Panc1 (cell line): ENCODE results near the gene KCNRG. TPM values are rescaled to one million over a fixed set of nuclear protein-coding genes. Genes with fewer than 3 reads are reported as not detected.

Experiments used
- ATAC-seq: fragments of 200-7000 bp; cut with Tn5 transposase; 2 replicates; pipeline ENCODE4 v1.9.1; 2020; ENCODE audit warnings: mild to moderate bottlenecking, moderate library complexity
- BruUV-seq: library from RNA; stranded (reverse); fragments of 400-500 nt; replicated peaks from 2 replicates; lab custom pipeline; 2021; lab: Mats Ljungman, UMichigan
- CTCF ChIA-PET: fragments of 300-600 bp; sonication (Branson Sonifier 250); formaldehyde crosslinking; loops from one replicate; lab custom pipeline; 2022; ENCODE audit warnings: antibody characterized with exemption; lab: Charles Lee
- POLR2A ChIA-PET: fragments of 300-600 bp; sonication (Branson Sonifier 250); formaldehyde crosslinking; loops from one replicate; lab custom pipeline; 2022; ENCODE audit warnings: antibody characterized with exemption; lab: Charles Lee
- DNase-seq: peaks from one replicate; pipeline ENCODE4 v3.0.0-alpha.2; 2010; ENCODE audit warnings: low read depth, low spot score
- H3K27ac ChIP-seq: 2 replicates; pipeline ENCODE4 v1.5.1; 2011; ENCODE audit warnings: mild to moderate bottlenecking, low read length, inconsistent platforms
- H3K27me3 ChIP-seq: fragments of 200-500 bp; sonication (Bioruptor generic); 2 replicates; pipeline ENCODE4 v1.6.0; 2014; ENCODE audit warnings: low read length, inconsistent platforms; ENCODE audit not compliant: control insufficient read depth, insufficient read depth
- H3K36me3 ChIP-seq: fragments of 200-500 bp; sonication (Bioruptor generic); 2 replicates; pipeline ENCODE4 v1.5.1; 2014; ENCODE audit warnings: inconsistent platforms, mild to moderate bottlenecking, low read length, moderate library complexity; ENCODE audit not compliant: control insufficient read depth, insufficient read depth
- H3K4me1 ChIP-seq: 2 replicates; pipeline ENCODE4 v1.5.1; 2011; ENCODE audit warnings: inconsistent platforms, mild to moderate bottlenecking, low read length, moderate library complexity; ENCODE audit not compliant: control insufficient read depth, insufficient read depth
- H3K4me3 ChIP-seq, 2 experiments: 2 replicates each; pipeline ENCODE4 v1.5.1; 2011 to 2012; ENCODE audit warnings: low read depth in 2 of 2, low read length in 2 of 2, mild to moderate bottlenecking in 2 of 2, inconsistent platforms in 1 of 2, moderate library complexity in 1 of 2
- H3K9me3 ChIP-seq: fragments of 200-500 bp; sonication (Bioruptor generic); 2 replicates; pipeline ENCODE4 v1.5.1; 2014; ENCODE audit warnings: low read depth, mild to moderate bottlenecking, inconsistent platforms, low read length, moderate library complexity; ENCODE audit not compliant: control insufficient read depth, insufficient read depth
- CTCF ChIP-seq: fragments of 450-650 bp; IDR thresholded peaks from 2 replicates; pipeline ENCODE4 v1.5.1; 2017; ENCODE audit warnings: mild to moderate bottlenecking
- POLR2AphosphoS5 ChIP-seq: IDR thresholded peaks from 2 replicates; pipeline ENCODE4 v1.6.1; 2012; ENCODE audit warnings: mild to moderate bottlenecking, low read depth, low read length, moderate library complexity
- REST ChIP-seq, 2 experiments: IDR thresholded peaks; 2 replicates each; pipeline ENCODE4 v1.6.1; 2011 to 2012; ENCODE audit warnings: low read depth in 2 of 2, control low read depth in 1 of 2, low read length in 1 of 2, mild to moderate bottlenecking in 1 of 2, moderate library complexity in 1 of 2; ENCODE audit not compliant: insufficient read depth in 1 of 2
- SIN3A ChIP-seq: IDR thresholded peaks from 2 replicates; pipeline ENCODE4 v1.6.1; 2012; ENCODE audit warnings: low read depth, mild to moderate bottlenecking, low read length, moderate library complexity, borderline replicate concordance; ENCODE audit not compliant: insufficient read depth
- TCF7L2 ChIP-seq: IDR thresholded peaks from 2 replicates; pipeline ENCODE4 v1.6.1; 2011; ENCODE audit warnings: mild to moderate bottlenecking, low read depth, low read length, inconsistent platforms
- in situ Hi-C: cut with HindIII; loops from 2 replicates; pipeline ENCODE4 v1.10.0; 2016; ENCODE audit warnings: low sequenced_read_pairs, low pct_unique_long_range_greater_than_20kb
- intact Hi-C: fragments of 100-400 bp; cut with micrococcal nuclease; formaldehyde crosslinking; loops from one replicate; pipeline ENCODE4 v1.10.0; 2022; ENCODE audit not compliant: unreplicated experiment
- total RNA-seq: library from RNA; stranded (reverse); gene quantifications from one replicate; pipeline ENCODE4 v1.2.1, GENCODE V29; 2021; ENCODE audit not compliant: unreplicated experiment

The KCNRG gene
- total RNA-seq, 1 experiment from 2014 or later: 0.31 TPM

- Histone ChIP-seq H3K27ac (peak within 1 kb of the TSS; percentile 90), H3K36me3 (peaks cover 12% of the 10 kb centered on the region), H3K4me1 (peaks cover 18% of the 10 kb centered on the region), H3K9me3 (no peaks in the 10 kb centered on the region), H3K4me3 (peak within 1 kb of the TSS; percentile 67 to 75), H3K27me3 (no peaks in the 10 kb centered on the region)
- TF ChIP-seq POLR2AphosphoS5 (peak; percentile 56; the same call in 1 of the 2 replicates), TCF7L2 (no peak), CTCF (peak; percentile 85)
- ChIA-PET CTCF (interaction anchor here (0.5 to 0.9 kb wide), 4 partner anchors 61 to 1872 kb away, joined by 3 to 6 read pairs (median 4); partner anchors contain the start of gene SPRYD7), POLR2A (interaction anchor here (0.5 to 1.0 kb wide), 5 partner anchors 13 to 88 kb away, joined by 3 to 6 read pairs (median 3); no protein-coding TSS in a partner anchor)
- in situ Hi-C loops: no loop called here
- TSS peak; percentile 69 for BruUV-seq
- no peak for DNase-seq
- intact Hi-C loops: no loop called here
- peak; percentile 90 for ATAC-seq
Observed at GRCh38 chr13:49996951-49997895, 18.0 kb upstream of the KCNRG start, which contains the start of gene TRIM13. Gene TRIM13, plus strand, starts transcription at chr13:49997042. Its CDS starts 14,899 bp downstream, at chr13:50011941.

GRCh38 chr13:49997955-49998354 lies 17.3 kb upstream of the KCNRG start:
- POLR2A ChIA-PET: interaction anchor here (0.6 to 1.0 kb wide), 4 partner anchors 19 to 128 kb away, joined by 3 to 4 read pairs (median 3); no protein-coding TSS in a partner anchor
- in situ Hi-C loops: no loop called here

More at GRCh38 chr13:49997955-49998354, 17.3 kb upstream of the KCNRG start:
- peaks cover 18% of the 10 kb centered on the region for H3K4me1 ChIP-seq
- no peak for ATAC-seq
- peak overlapping the region; percentile 67 to 75 for H3K4me3 ChIP-seq
- H3K9me3 ChIP-seq: no peaks in the 10 kb centered on the region
- TF ChIP-seq REST (IDR thresholded peaks at IDR 0.05; ENCODE audit: insufficient read depth in 1 of 2, low read depth in 2 of 2, low read length in 1 of 2) (no peak), CTCF (no peak), POLR2AphosphoS5 (no peak), TCF7L2 (no peak), SIN3A (no peak)
- CTCF ChIA-PET: no interaction called here
- peak overlapping the region; percentile 90 for H3K27ac ChIP-seq
- peaks cover 12% of the 10 kb centered on the region for H3K36me3 ChIP-seq
- DNase-seq: no peak
- intact Hi-C loops: no loop called here
- no peaks in the 10 kb centered on the region for H3K27me3 ChIP-seq
- no TSS peak for BruUV-seq
